ENCODE measurements around the gene FBRSL1.

DNA sequence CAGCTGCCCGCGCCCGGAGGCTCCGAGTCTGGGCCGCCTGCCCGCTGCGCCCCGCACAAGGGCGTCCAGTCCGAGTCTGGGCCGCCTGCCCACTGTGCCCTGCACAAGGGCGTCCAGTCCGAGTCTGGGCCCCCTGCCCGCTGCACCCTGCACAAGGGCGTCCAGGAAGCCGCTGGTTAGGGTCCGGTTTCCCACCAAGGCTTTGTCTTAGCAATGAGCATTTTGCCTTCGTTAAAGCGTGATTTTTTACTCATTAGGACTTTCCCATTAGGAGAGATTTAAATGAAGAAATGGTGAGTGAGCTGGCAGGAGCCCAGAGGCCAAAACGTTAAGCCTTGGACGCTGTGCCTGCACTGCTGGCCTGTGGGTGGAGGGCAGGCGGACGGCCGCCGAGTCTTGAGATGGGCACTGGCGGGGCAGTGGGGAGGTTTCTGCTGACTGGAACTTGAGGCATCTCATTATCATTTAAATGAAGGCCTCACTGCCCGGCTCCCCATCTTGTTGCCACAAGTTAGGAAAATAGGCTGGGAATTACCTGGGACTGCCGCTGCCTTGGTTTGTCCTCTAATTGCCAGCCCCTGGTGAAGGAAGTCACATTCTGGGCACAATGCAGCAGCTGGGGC, 36.0 kb downstream of the FBRSL1 start:
- TF ChIP-seq EZH2phosphoT487 (IDR thresholded peaks at IDR 0.05; ENCODE audit: insufficient read depth, low read depth) (no peak), EZH2 (IDR thresholded peaks at IDR 0.05; ENCODE audit: insufficient read depth, poor library complexity, severe bottlenecking) (no peak)

Data from GM23248 (cell line).